Hematopoietic multipotent progenitor cell treated with erythropoietin and hydrocortisone succinate and interleukin-3 and kit ligand, for 4 days (in vitro differentiated cells): ENCODE data around the gene MVB12B.

Experiments used
- DNase-seq: peaks from one replicate; pipeline ENCODE4 v3.0.0-alpha.2; 2015

Gene MVB12B

DNA sequence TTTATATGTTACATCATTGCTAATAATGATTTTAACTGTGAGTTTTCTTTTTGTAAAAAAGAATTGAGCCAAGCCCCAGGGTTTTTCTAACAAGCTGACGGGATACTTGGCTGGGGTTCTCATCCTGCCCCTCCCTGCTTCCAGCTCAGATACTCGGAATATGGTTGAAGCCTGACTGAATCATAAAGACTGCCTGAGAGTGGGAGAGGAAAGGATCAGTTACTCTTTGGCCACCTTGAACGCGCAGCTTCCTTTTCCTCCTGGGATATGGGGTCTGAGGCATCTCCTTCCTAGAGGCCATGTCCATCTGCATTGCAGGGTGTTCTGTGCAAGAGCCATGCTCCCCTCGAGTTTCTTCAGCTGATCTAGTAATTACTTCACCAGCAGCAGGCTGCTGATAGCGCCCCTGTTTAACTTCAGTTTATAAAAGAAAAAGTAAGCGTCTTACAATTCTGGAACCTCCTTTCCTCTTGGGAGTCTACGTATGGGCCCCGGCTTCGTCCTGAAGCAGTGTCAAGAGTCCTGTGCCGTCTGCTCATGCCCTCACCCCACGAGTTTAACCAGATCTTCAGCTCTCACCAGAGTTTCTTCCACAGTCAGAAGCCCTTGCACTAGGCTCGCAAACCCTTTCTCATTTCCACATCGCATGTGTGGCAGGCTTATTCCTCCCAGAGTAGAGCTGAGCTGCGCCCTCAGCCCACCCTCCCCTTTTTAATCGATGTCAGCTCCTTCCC, 130.0 kb downstream of the MVB12B start:
- no peak for DNase-seq

DNA sequence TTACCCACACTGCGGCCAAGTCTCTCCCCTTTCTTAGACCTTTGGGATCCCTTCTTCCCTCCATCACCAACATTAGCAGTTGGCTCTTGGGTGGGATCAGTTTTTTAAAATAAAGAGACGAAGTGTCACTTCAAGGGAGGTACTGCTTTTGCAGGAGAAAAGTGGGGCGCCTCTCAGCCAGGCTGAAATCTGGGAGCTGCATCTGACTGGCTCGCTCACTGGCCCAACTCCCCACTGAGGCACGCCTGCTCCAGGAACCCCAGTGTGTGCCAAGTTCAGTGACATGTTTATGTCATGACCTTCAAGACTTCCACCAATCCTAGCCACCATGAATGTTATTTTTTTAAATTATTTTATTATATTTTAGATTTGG, 130.5 kb downstream of the MVB12B start:
- no peak for DNase-seq

DNA sequence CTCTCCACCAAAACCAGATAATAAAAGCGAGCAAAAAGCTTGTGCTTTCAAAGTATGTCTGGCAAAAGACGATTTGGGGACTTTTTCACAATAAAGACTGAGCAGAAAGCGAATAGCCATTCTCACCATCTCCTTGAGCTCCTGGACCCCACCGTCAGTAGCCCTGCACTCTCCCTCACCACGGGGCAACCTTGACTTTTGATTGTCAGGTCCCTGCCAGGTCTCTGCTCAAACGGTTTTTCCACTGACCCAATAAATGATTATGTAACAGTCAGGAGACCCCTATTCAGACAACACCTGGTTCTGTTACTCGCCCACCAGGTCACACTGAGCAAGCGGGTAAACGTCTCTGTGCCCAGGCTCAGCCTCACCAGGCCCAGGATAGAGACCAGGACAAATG, 131.3 kb downstream of the MVB12B start:
- no peak for DNase-seq

DNA sequence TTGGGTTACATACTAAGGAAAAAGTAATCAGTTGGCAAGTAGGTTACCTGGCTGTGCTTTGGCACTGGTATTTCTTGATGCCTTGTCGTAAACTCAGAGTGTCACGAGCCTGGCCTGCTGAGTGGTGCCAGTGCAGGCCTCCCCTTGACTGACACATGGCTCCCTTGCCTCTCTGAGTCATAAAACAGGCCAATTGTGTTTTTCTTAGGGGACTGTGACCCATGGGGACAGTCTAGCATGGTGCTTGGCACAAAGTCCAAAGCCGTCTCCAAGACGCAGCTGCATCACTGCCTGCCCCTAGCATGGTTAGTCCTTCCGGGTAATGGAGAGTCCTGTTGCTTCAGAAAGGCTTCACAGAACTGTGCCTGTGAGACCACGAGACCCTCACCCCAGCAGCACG, 132.5 kb downstream of the MVB12B start:
- no peak for DNase-seq

DNA sequence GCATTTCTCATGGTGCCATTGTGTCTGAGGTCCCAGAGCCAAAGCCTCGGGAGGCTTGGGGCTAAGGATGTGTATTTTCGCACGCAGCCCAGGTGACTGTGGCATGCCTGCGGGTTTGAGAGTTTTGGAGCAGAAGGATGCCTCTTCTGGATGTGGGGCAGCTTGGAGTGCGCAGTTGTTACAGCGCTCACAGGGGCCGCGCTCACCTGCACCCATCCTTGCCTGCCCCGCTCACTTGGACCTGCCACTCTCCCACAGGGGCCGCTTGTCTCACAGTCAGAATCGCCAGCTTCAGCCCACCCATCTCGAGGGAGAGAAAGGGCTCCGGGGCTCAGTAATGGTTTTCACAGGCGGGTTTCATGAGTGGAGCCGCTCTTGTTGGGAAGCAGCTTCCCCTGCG, 132.9 kb downstream of the MVB12B start:
- no peak for DNase-seq

DNA sequence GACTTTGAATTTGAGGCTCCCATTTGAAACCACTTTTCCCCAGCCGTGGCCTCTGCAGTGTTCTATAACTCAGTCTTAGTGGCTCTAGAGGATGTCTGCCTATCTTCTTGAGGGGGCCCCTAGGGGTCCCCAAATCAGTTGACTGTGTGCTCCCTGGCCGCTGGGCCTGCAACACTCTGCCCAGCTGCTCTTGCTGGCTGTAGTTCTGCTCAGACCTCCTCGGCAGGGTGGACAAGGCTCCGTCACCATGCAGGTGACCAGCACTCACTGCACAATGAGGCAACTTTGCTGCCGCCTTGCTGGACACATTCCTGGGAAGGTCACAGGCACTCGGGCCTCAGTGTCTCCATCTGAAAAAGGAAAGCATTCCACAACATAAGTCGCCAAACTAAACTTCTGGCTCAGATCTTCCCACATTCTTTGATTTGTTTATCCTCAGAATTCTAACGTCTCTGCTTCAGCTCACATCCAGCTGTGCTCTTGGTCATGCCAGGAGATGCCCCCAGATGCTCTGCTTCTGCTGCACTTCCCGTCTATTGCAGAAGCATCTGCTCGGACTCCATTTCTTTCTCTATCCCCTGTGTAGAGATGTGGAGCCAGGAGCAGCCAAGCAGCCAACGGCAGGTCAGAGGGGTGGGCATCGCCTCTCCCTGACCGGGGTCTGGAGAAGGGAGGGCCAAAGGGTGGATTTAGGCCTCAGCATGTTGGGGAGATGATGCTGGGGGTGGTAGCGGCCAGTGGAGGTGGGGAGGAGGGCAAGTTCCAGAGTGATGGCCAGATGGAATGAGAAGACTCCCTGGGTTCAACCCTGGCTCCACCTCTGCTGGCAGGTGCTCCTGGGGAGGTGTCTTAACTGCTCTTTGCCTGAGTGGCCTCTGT, 133.6 kb downstream of the MVB12B start:
- no peak for DNase-seq

DNA sequence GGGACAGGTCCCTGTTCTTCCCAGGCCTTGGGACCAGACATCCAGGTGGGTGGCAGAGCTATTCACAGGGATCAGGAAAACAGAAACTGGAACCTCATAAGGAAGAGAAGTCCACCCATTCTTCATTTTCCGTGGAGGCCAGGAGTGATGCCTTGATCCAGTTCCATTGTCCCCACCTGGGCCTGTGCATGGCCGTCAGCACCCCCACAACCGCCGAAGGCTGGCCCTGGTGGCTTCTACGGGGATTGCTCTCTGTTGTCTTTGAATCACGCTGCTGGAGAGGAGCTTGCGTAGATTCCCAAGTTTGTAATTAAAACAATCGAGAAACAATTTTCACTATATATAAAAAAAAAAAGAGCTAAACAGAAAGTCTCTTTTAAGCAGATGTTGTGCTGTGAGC, 134.4 kb downstream of the MVB12B start:
- no peak for DNase-seq

DNA sequence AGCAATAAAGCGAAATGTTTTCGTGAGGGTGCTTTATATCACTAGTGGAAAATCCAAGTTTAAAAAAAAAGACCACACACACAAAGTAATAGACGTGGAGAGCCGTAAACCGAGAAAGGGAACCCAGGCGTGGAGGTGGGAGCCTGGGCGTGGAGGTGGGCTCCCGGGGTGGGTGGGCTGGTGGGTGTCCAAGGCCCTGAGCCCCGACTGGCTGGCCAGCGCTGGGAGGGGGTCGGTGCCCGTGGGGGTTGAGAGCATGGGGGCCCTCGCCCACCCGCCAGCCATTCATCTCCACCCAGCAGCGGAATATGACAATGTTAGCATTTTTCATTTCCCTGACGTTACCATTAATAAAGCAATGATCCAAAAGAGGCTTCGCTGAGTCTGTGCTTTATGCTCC, 135.0 kb downstream of the MVB12B start:
- DNase-seq = no peak

DNA sequence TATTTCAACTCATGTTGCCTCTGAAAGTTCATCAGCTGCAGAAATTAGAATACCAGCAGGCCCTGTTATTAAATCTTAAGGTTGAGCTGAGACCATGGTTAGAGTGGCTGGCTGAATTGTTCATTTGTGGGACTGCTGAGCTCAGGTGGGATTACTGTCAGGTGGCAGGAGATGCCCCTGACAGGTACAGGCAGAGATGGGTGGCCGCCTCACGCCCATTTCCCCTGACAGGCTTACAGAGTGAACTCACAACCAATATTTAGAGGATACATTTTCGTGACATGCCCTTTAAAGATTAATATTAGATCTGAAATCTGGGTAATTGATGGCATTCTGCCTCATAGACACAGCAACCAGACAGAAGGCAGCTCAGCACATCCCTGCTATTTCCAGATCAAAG, 136.0 kb downstream of the MVB12B start:
- no peak for DNase-seq

DNA sequence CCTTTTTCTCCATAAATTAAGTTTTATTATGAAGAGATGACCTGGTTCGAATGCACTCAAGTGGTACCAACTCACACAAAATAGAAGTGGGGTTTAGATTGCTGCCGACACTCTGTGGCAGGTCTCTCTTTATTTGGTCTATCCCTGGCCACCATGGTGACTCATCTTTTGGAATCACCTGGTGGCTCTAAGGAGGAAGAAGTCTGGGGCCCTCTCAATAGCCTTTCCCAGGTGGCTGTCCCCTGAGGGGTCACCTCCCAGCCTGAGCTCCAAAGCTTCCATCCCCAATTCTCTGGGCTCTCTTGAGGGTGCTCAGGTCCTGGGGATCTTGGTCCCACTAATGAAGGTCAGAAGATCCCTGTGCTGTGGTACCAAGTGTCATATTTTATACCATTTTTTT, 136.8 kb downstream of the MVB12B start:
- no peak for DNase-seq

DNA sequence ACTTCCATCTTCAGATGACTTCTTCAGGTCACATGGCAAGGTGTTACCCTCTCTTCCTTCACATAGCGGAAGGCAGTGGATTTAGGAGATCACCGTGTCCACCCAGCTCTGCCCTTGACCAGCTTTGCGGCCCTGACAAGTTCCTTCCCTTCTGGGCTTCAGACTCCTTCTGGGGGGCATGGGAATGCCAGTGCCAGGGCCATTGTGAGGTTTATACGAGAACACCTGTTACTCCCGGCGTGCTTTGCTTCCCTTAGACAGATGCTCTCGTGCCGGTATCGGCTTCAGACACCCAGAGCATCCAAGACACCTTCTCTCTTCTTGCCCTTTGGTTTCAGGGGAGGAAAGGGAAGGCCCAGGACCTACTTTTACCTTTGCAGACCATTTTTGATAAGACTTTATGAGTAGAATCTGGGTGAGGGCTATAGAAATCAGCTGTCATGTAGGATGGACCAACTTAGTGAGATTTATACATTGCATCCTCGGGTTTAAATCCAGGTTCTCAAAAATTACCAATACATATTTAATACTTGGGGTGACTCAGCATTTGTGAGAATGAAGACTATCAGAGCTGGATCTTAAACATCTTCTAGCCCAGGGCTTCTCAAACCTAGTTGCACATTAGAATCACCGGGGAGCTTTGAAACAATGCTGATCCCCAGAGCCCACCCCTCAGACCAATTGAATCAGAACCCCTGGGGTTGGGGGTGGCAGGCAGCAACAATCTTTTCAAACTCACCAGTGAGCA, 138.2 kb downstream of the MVB12B start:
- DNase-seq = no peak

DNA sequence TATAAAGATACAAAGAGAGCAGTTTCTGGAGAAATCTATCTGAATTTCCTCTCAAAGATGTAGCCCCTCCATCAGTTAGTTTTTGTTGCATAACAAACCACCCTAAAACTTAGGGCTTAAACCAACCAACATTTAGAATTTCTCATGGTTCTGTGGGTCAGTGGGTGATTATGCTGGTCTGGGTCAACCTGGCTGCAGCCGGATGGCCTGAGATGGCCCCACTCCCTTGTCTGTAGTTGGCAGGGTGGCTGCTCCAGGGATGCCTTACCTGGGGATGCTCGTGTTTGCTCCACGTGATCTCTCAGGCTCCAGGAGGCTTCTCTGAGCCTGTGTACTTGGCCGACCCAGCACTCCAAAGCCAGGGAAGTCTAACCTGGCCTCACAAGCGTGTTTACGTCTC, 139.3 kb downstream of the MVB12B start:
- no peak for DNase-seq

DNA sequence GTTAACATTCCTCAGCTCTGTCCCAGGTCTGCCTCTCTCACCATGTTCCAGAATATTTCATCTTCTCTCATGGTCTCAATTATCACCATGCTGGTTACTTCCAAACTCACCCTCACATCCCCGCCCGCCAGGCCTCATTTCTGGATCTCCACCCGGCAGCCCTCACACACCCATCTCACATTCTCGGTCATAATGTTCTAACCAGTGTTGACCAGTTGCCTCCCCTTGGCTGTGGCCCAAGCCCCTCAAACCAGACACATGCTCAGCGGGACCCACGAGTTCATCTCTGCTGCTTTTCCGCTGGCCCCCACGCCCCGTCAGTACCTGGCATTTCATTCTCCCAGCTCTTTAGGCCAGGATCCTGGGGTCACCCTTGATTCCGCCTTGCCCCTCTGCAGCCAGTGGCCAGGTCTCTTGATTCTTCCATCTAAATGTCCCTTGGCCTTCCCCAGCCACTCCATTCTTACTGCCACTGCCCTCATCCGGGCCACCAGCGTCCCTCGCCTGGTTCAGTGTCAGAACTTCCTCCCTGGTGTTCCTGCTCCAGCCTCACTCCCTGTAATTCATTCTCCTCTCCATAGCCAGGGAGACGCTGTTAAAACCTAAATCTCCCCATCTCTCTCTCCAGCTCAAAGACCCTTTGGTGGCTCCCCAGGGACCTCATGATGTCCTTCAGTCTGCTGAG, 141.7 kb downstream of the MVB12B start:
- no peak for DNase-seq

DNA sequence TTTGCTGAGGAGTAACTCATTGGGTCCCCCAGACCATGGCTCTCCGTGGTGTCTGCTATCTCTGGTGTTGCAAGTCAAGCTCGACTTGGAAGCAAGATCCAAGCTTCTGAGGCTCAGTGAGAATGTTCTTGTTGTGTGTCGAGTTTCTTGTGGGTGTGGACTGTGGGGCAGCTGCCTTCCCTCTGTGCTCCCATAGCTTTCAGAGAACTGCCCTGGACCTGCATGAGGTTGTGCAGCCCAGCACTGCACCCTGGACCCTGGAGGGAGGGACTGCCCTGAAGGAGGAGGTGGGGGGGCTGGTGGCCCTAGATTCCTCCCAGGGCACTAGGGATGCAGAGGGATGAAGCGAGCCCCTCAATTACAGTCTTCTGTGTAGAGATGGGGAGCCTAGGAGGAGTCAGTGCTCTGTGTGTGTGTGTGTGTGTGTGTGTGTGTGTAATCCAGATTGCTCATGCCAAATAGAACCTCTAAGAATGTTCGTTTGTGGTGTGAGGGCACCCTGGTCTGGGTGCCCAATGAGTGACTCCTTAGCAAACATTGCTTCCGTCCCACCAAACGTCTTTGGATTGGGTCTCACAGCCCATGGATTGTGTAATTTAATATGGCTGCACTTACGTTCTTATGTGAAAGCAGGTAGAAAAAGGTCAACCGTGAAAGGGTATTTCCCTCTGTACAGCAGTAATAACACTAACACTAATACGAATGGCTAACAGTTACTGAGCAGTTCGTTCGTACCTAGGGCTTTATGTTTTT, 143.8 kb downstream of the MVB12B start:
- peak; percentile 83 for DNase-seq

DNA sequence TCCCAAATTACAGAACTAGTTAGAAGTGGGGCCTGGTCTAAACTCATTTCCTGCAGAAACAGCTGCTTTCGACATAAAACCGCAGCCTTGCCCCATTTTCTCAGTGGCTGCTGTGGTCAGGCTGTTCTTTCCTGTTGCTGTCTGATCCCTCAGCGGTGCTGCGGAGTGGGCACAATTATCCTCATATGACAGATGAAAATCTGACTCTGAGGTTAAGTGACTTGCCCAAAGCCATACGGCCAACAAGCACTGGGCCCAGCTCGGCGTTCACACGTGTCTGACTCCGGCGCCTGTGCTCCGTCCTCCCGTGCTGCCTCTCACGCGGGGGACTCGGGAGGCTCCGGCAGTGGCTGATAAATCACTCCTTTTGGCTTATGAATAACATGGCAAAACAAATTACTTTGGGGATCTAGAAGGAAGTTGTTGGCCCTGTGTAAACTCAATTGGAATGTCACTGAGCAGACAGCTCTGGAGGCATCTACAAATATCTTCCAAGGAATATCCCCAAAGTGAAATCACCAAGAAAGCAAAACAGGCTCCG, 144.5 kb downstream of the MVB12B start:
- peak; percentile 98 for DNase-seq

DNA sequence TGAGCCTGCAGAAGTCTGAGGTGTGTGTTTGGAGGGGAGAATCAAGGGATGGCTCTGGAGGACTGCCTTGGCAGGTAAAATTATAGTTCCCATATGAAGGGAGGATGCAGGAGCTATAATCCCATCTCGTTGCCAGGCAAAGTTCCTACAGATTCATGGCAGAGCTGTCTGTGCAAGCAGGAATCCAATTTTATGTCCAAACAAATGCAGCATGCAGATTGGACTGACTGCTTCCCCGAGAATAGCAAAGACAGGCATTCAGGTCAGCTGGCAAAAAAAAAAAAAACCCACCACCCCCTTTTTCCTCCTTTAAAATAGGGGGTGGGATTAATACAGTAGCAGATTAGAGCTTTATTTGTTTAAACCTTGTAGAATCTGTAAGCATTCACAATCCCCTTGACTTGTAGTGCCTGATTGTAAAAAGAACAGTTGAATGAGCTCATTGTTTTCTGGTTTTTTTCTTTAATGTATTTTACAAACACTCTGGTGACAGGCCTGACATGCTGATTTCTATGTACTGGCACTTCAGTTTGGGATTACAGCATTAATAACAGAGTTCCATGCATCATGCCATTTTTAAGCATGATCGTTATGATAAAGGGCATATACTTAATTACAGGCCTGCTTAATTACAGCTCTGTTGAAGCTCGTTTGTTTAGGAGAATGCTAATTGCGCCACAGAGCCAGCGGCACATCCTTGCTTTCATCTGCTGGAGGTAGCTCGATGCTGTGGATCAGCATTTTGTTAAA, 145.7 kb downstream of the MVB12B start:
- no peak for DNase-seq

DNA sequence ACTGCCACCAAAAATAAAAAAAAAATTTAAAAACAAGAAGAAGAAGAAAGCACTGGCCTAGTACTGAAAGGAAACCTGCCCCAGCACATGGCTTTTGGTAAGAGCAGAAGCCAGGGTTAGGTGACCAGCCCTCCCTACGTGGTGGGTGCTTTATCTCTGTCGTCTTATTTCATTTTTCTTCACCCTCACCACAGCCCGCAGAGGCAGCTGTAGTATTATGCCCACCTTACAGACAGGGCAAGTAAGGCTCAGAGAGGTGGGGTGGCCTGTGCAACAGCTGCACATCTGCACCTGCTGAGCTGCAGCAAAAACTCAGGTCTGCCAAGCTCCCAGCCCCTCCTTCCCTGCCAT, 146.3 kb downstream of the MVB12B start:
- DNase-seq = peak; percentile 50

DNA sequence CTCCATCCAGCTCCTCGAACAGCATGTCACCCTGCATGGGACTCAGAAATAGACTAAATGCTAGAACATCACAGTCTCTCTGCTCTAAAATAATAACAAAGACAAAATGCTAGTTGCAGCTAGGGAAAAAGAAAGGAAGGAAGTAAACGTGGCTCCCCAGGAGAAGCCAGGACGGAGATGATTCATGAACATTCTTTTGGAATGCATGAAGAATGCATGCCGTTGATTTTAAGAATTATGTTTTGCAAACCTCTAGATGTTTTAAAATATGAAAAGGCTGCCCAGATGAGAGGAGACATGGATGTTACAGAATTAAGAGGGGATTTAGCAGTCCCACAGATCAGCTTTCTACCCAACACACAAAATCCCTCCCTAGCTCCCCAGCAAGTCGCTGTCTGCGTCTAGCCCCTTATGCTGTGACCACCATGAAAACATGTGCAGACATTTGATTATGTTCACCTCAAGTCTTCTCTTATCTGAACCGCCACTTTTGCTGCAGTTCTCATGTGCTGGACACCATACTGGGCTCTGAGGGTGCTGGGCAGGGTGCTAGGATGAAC, 147.7 kb downstream of the MVB12B start:
- DNase-seq = peak; percentile 15

DNA sequence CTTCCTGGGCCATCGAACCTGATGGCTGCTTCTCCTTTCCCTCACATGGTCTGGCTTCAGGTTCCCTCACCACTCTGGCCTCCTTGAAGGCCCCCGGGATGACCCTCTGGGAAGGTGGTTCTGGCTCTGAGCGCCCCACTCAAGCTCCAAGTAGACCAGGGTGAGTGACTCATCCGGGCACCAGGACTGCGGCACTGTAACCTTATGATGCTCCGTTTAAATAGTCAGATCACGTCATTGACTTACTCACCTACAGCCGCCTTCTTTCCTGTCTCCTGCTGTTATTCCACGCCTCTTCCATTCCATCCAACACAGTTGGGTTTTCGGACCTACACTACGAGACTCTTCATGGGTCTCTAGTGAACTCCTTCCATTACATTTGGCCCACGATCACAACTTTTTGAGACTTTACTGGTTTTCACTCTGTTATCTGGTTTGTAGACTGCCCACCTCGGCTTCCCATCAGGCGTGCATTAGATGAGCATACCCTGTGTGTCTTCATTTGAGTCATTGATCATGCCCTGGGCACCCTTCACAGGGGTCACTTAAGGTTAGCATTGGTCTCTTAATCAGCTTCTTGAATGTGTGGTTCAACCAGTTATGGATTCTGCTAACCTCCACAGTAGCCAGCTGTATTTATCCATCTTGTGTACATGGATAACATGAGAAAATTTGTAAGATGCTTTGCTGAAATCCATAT, 148.3 kb downstream of the MVB12B start:
- DNase-seq = no peak

DNA sequence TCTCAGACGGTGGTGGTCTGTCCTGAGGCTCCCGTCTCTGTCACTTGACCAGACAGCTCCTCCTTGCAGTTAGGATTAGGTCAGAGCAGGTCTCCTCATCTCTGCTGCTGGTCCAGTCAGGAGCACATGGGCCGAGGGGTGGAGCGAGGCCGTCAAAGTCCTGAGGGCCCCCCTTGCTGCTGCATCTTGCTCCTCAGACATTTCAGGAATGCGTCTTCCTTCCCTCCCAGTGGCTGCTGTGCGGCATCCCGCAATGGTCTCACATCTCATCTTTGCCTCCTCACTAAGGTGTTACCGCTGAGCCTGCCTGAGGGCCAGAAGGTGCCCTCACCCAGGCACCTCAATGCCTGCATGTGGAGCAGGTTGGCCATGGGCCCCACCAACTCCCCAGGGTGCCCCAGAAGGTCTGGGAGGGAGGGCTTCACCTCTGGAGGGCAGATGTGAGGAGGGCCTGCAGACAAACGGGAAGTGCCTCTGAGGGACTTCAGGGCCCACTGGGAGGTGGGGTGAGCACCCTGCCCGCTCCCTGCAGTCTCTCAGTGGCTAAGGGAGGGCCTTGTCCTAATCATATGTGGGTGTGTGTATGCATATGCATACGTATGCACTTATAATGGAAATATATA, 149.4 kb downstream of the MVB12B start:
- peak; percentile 31 for DNase-seq
